ENCODE measurements around the gene SIRT6. TPM values are rescaled to one million over a fixed set of nuclear protein-coding genes. Genes with fewer than 3 reads are reported as not detected.

The SIRT6 gene
- total and polyA plus RNA-seq, 2 donors (not counting 1 experiment from before 2014, with no cell fraction given), result 27.8 to 82.2 TPM

DNA sequence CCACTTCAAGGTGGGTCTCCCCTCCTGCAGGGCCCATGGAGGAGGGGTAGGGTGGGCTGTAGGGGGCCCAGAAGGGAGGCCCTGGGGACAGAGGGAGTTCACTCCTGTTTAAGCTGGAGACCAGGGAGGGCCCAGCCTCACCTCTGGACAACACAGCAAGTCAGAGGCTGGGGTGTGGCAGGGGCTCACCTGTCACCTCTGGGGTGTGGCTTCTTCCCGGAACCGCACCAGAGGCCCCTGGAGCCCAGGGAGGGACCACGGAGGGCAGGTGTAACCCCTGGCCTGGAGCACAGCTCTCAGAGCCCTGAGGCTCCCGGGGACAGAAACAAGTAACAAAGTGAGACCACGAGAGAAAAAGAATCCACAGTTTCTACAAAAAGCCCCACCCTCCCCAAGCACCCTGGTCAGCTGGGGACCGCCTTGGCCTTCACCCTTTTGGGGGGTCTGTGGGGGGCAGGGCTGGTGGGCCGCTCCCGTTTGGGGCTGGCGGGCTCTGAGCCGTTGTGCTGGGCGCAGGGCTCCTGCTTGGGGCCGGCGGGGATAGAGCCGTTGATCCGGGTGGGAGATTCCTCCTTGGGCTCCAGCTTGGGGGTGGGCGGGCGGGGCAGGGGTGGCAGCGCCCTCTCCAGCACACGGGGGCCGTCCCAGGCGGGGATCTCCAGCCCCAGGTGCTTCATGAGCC lies 8.0 kb downstream of the SIRT6 start:
- H3K9ac ChIP-seq (ENCODE audit: low read length), result no peak overlapping the region
- no peak overlapping the region for H3K27ac ChIP-seq (ENCODE audit: low read length in 2 of 2)
- TF ChIP-seq EZH2 (IDR thresholded peaks at IDR 0.05; ENCODE audit: borderline replicate concordance, insufficient read depth, low read depth, low read length, poor library complexity, severe bottlenecking), result no peak
- no peak for TF ChIP-seq CTCF (IDR thresholded peaks at IDR 0.05)
- intact Hi-C loops (cut with micrococcal nuclease), result no loop called here
- no peak overlapping the region for H2AFZ ChIP-seq (ENCODE audit: insufficient read depth, low read depth, low read length, poor library complexity, severe bottlenecking)
- no peak for DNase-seq
- WGBS (ENCODE audit: insufficient coverage), result 88% methylated on average over 19 of the region's 21 CpGs
- peaks cover 2% of the 10 kb centered on the region for H3K4me1 Mint-ChIP-seq
- no peak overlapping the region for H3K4me3 ChIP-seq (ENCODE audit: control extremely low read depth in 1 of 5, extremely low read depth in 1 of 5, insufficient read depth in 1 of 5, low read depth in 2 of 5, low read length in 4 of 5)
- peaks cover 0 to 9% (median 0%) of the 10 kb centered on the region in 3 donors for H3K9me3 ChIP-seq (ENCODE audit: control extremely low read depth in 1 of 3, control insufficient read depth in 2 of 3, insufficient read depth in 1 of 3, low read length in 2 of 3)
- H3K9me3 Mint-ChIP-seq (ENCODE audit: insufficient read depth), result no peaks in the 10 kb centered on the region
- peaks cover 4% of the 10 kb centered on the region for H3K79me2 ChIP-seq (ENCODE audit: control insufficient read depth, insufficient read depth, low read length)
- H3K36me3 ChIP-seq (replicated peaks in 1 of 2; ENCODE audit: control extremely low read depth in 1 of 2, control insufficient read depth in 1 of 2, extremely low read depth in 1 of 2, insufficient read depth in 2 of 2, low read length in 1 of 2), result peaks cover under 1 to 22% of the 10 kb centered on the region in 2 experiments
- H3K4me3 Mint-ChIP-seq, result no peak overlapping the region
- H3K27me3 ChIP-seq (replicated peaks in 1 of 4; ENCODE audit: control extremely low read depth in 1 of 4, control insufficient read depth in 3 of 4, insufficient read depth in 4 of 4, low read length in 3 of 4), result peaks cover 0 to 19% (median 7%) of the 10 kb centered on the region in 4 experiments
- H3K27ac Mint-ChIP-seq, result no peak overlapping the region
- no peak for ATAC-seq (ENCODE audit: low read depth)
- peaks cover under 1% of the 10 kb centered on the region for H4K20me1 ChIP-seq (ENCODE audit: control insufficient read depth, insufficient read depth, low read length, poor library complexity, severe bottlenecking)
- POLR2A ChIA-PET, result interaction anchor here (0.7 kb wide), 1 partner anchor 15 kb away, joined by 3 read pairs; no protein-coding TSS in a partner anchor
- CTCF ChIA-PET, result no interaction called here
- H3K4me1 ChIP-seq (ENCODE audit: control insufficient read depth in 2 of 2, insufficient read depth in 2 of 2, low read length in 2 of 2), result no peaks in the 10 kb centered on the region
- H3K4me2 ChIP-seq (replicated peaks; ENCODE audit: low read depth, low read length, poor library complexity, severe bottlenecking), result no peak overlapping the region
- peaks cover 10% of the 10 kb centered on the region for H3K27me3 Mint-ChIP-seq
